ENCODE data around the gene LHFPL3.
"Not testable (repeated sequence)": the region's sequence is repeated elsewhere in the genome, so short reads cannot be mapped to it uniquely, and the experiment has no call there.

Gene LHFPL3

GRCh38 chr7:104906556-104906955, 578.2 kb downstream of the LHFPL3 start:
- no peak for DNase-seq

- no peak for DNase-seq
These were observed 580.2 kb downstream of the LHFPL3 start for GRCh38 chr7:104908636-104909035.

- DNase-seq, result no peak
These were observed 580.7 kb downstream of the LHFPL3 start for GRCh38 chr7:104909096-104909495.

GRCh38 chr7:104914421-104914820, 586.0 kb downstream of the LHFPL3 start:
- no peak for DNase-seq

GRCh38 chr7:104921596-104921995, 593.2 kb downstream of the LHFPL3 start:
- no peak for DNase-seq

GRCh38 chr7:104922182-104923009, 594.0 kb downstream of the LHFPL3 start:
- DNase-seq, result no peak

- DNase-seq, result peak; percentile 58
These were observed 594.6 kb downstream of the LHFPL3 start for GRCh38 chr7:104923010-104923421.

GRCh38 chr7:104926189-104926588, 597.8 kb downstream of the LHFPL3 start:
- not testable (repeated sequence) for DNase-seq

GRCh38 chr7:104926601-104927041, 598.2 kb downstream of the LHFPL3 start:
- no peak for DNase-seq

- DNase-seq, result no peak
These were observed 598.7 kb downstream of the LHFPL3 start for GRCh38 chr7:104927055-104927454.

GRCh38 chr7:104928721-104929400, 600.5 kb downstream of the LHFPL3 start:
- no peak for DNase-seq

GRCh38 chr7:104929921-104930320, 601.5 kb downstream of the LHFPL3 start:
- DNase-seq, result no peak

GRCh38 chr7:104931181-104931781, 602.9 kb downstream of the LHFPL3 start:
- DNase-seq, result no peak

- no peak for DNase-seq
These were observed 604.6 kb downstream of the LHFPL3 start for GRCh38 chr7:104933022-104933421.

GRCh38 chr7:104933521-104933988, 605.2 kb downstream of the LHFPL3 start:
- no peak for DNase-seq

- DNase-seq, result no peak
These were observed 606.3 kb downstream of the LHFPL3 start for GRCh38 chr7:104934665-104935064.

GRCh38 chr7:104935276-104935675, 606.9 kb downstream of the LHFPL3 start:
- DNase-seq, result no peak

- DNase-seq, result no peak
These were observed 608.1 kb downstream of the LHFPL3 start for GRCh38 chr7:104936546-104936945.

- DNase-seq, result not testable (repeated sequence)
These were observed 609.1 kb downstream of the LHFPL3 start for GRCh38 chr7:104937489-104937888.

GRCh38 chr7:104938741-104939390, 610.5 kb downstream of the LHFPL3 start:
- DNase-seq, result no peak

GRCh38 chr7:104940023-104940710, 611.8 kb downstream of the LHFPL3 start:
- DNase-seq, result no peak
